Glomerular visceral epithelial cell (primary cell): ENCODE results near the gene MED13L.

ENCODE experiments used
- DNase-seq: peaks from one replicate; pipeline ENCODE4 v3.0.0-alpha.2; 2016; ENCODE audit errors: extremely low spot score

MED13L gene

DNA sequence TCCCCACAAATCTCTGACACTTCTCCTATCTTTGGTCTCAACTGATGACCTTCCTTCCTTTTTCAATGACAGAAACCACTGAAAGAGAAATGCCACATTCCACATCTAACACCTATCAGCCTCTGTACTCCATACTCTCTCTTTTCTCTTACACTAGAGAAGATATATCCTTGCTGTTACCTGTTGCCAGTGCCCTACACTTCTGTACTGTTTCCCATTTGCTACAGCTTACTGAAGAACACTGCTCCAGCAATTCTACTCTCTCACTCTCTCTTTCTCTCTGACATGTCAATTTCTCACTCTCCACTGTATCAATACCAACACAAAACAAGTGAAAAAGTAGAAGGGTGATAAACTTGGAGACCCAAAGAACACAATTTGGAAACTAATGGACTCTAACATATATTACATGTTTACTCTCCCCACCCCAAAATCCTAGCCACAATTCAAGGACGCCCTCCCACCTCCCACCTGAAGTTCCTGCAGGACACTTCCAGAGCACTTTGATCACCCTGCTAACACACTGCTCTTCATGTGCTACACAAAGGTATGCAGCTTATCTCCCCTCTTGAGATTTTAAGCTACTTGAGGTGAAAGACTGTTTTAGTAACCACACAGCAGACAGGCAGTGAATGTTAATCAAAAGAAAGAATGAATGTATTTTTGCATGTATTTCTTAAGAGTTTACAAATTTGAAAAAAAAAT is 95.0 kb downstream of the MED13L start:
- no peak for DNase-seq

DNA sequence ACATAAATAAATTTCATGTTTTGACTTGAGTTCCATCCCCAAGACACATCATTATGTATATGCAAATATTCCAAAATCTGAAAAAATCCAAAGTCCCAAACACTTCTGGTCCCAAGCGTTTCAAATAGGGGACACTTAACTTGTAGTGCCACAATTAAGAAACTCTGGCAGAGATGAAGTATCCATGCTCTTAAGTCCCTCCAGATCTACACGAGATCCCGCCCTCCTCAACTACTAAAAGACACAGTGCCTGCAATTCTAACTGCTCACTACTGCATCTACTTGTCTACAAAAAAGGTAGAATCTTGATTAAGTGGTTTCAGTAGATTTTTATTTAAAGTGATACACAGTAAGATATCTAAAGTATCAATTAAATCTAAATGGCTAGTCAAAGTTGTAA is 97.0 kb downstream of the MED13L start:
- no peak for DNase-seq

DNA sequence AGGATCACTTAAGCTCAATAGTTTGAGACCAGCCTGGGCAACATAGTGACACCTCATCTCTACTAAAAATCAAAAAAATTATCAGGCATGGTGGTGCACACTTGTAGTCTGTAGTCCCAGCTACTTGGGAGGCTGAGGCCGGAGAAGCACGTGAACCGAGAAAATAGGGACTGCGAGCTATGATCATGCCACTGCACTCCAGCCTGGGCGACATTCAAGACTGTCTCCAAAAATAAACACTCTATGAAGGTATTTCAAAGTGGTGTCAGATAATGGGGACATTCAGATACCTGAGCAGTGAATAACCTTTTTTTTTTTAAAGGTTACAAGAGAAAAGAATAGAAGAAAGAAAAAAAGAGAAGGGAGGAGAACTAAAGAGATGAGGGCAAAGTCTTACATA is 98.1 kb downstream of the MED13L start:
- no peak for DNase-seq

DNA sequence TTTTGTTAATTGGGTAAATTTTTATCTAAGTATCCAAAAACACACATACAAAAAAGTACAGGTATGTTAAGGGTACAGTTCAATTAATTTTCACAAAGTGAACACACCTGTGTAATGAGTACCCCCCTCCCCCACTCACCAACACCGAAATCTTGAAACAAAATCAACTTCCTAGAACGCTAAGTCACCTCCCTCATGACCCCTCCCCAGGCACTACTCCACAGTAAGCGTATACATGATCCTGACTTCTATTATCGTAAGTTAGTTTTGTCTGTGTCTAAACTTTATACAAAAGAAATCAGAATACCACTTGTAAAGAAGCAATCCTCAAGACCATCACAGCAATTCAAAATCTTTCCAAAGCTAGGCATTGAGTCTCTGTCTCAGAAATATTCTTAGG is 100.5 kb downstream of the MED13L start:
- no peak for DNase-seq

DNA sequence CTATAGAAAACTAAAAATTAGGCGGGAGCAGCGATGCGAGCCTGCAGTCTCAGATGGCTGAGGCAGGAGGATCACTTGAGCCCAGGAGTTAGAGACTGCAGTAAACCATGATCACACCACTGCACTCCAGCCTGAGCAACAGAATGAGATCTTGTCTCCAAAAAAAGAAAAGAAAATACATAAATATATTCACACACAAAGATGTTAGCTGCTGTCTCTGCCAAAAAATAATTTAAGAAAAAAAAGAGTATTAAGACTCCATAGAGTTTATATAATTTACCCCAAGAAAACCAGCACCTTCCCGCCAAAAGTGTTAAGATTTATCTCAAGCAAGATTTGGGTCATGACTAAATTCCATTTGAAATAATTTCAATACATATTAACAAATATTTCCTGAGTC is 102.6 kb downstream of the MED13L start:
- no peak for DNase-seq

DNA sequence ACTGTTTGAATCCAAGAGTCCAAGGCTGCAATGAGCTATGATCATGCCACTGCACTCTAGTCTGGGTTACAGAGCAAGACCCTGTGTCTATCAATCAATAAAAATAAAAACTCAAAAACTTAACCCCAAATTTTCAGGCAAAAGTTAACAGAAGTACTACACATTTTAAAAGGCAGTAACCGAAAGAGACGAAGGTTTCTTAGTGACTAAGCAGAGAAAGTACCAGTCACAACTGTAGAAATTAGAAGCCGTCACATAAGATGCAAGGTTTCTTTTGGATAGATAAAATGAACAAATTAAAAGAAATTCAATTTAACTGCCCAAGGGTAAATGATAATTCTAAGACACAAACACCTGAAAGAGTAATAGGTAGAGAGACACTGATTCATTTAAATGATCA is 103.5 kb downstream of the MED13L start:
- DNase-seq: no peak

DNA sequence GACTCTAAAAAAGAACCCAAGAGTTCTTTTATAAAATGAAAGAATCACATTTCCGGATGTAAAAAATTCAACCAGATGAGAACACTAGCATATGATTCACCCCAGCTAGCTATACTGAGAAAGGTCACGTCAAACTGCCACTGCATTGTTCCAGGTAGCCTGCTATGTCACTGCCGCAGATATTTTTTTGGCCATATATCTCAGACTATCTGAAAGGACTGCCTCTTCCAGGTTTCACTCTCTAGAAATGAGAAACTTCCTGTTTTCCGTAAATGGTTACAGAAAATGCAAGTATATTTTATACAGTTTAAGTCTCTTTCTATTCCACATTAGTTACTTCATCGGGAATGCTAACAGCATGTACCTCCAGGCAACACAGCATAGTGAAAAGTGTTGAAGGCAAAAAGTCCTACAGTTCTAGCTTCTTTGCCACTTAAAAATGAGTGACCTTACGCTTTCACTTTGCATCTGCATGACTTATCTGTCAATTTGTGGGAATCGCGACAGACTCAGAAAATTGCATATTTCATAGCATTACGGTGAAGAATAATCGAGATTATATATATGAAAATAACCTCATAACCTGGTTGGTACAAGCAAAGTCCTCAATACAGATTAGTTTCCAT is 105.2 kb downstream of the MED13L start:
- DNase-seq: no peak

DNA sequence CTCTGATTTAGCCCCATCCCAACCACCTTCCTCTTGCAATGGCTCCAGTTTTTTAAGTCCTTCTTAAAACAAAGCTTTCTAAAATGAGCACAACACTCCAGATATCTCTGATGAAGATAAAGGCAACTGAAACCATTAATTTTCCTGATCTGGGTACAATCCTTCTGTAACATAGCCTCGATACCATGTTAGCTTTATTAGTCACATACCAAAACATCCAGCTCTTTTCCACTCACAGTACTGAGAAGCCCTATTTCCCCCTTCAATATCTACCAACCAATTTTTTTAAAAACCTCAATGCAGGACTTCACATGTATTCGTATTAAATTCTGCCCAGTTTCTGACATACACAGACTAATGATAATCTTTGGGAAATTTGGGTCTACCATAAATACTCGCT is 105.9 kb downstream of the MED13L start:
- DNase-seq: no peak

DNA sequence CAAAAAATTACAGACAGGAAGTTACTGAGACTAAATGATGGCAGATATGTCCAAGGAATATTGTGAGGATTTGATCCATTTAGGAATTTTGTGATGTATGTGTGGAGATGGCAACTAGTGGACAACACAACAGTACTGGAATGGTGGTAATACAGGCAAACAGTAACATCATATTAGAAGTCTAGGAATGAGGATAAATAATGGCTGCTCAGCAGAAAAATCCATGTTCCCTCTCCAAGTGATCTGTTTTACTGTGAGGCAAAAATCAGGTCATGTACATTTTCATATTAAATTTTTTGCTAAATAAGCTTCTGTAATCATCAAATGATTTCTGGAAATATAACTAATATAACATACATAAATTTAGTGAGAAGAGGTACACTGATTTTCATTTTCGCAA is 108.4 kb downstream of the MED13L start:
- DNase-seq: no peak

DNA sequence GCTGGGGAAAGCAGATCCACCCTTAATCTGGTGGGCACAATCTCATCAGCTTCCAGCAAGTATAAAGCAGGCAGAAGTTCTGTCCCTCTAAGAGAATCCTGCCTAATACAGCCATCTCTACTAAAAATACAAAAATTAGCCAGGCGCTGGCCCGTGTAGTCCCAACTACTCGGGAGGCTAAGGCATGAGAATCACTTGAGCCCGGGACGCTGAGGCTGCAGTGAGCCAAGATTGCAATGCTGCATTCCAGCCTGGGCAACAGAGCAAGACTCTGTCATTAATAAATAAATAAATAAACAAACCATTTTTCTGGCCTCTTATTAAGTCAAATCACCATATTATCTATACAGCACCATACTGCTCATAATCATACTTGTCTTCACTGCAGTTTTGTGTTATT is 111.2 kb downstream of the MED13L start:
- no peak for DNase-seq

DNA sequence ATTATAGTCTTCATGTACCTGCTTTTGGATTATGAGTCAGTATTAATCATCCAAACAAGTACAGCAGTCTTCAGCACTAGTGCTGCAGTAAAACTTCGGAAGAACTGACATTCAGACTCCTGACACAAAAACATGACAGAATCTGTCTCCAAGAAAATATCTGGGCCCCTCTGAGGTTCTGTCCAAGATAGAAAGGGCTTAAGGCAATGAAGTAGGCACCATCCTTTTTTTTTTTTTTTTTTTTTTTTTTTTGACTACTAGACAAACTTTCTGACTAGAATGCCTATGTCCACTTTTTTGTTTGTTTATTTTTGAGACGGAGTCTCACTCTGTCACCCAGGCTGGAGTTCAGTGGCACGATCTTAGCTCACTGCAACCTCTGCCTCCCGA is 112.5 kb downstream of the MED13L start:
- DNase-seq: peak; percentile 50

DNA sequence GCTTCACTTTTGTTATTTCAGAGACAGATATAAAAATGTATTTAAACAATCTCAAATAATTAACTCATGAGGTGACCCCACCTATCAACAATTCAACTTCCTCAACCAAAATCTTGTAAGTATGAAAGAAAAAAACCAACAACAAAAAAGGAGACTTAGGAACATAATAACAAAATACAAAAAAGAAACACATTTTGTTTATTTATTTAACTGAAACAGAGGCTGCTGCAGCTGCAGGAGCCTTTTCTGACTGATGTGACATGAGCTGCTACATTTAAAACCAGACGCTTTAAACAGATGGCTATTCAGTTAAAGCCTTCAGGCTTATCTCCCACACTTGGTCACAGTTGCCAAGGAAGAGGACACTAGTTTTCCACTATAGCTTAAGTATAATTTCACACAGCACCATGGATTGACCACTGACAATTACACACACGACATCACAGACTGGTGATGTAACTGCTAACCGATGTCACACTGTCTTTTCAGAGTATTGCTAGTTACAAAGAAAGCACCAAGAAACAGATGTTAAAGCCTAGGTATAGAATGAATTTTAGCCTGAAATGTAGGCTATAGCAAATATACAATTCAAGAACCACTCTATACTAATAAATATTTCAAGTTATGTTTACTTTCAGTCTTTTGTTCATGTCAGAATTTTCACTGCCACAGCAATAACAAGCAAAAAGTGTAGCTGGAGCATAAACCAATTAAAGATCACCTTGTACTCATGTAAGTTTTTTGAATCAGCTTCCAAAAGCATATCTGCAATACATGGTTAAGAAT is 113.0 kb downstream of the MED13L start:
- DNase-seq: no peak

DNA sequence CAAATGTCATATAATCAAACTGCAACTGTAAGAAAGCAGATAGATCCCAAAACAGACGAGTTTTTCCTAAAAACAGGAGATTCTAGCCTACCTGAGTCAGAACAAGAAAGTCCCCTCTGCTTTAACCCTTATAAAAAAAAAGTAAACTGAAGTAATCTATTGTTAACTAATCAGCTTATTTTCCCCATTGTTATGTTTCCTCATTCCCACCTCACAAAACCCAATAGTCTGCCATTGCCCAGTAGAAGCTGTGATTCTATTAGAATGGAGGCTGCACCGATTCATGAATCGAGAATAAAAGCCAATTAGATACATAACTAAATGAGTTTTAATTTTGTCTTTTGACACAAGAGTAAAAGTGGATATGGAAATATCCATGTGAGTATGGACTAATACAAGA is 115.4 kb downstream of the MED13L start:
- DNase-seq: no peak

DNA sequence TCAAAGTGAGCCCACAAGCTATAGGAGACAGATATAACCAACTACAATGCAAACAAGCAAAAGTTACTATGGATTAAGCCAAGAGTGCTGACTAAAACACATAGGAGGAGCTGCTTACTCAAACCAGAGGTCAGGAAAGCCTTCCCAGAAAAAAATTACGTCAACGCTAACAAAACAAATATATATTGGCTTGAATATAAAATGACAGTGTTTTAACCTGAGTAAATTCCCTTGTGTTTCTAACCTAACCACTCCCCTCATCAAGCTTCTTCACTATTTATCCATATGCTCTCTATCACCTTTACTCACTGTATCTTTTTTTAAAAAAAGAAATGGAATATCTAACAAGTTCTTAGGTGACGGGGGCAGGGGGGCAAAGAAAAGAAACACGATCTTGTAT is 115.9 kb downstream of the MED13L start:
- DNase-seq: no peak

DNA sequence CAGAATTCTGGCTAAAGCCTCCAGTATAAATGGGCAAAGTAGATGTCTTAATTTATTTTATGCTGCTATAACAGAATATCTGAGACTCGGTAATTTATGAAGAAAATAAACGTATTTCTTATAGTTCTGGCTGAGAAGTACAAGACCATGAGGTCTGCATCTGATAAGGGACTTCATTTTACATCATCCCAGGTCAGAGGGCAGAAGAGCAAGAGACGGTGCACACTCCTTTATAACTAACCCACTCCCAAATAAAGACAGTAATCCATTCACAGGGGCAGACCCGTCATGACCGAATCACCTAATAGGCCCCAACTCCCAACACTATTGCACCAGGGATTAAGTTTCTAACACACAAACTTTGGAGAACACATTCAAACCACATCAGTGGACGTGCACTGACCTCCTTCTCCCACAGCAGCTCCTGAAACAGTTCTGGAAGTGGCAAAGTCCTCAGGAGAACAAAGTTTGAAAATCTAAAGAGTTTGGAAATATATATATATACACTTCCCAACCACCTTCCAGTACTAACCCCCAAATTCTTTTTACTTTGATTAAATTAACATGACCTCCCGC is 116.5 kb downstream of the MED13L start:
- no peak for DNase-seq

DNA sequence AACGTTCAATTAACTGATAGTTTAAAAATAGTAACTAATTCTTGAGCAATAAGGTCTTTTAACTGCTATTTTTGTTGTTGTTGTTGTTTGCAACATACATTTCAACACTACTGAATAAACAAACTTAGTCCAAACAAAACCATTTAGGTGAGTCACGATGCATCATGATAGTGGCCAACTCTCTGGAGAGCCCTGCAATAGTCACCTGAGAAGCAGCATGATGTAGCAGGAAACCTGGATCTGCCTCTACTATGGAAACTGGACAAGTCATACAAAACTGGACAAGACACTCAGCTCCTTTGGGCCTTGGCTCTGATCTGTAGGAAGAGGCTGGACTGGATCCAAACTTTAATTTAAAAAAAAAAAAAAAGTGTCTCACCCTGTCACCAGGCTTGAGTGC is 117.3 kb downstream of the MED13L start:
- no peak for DNase-seq

DNA sequence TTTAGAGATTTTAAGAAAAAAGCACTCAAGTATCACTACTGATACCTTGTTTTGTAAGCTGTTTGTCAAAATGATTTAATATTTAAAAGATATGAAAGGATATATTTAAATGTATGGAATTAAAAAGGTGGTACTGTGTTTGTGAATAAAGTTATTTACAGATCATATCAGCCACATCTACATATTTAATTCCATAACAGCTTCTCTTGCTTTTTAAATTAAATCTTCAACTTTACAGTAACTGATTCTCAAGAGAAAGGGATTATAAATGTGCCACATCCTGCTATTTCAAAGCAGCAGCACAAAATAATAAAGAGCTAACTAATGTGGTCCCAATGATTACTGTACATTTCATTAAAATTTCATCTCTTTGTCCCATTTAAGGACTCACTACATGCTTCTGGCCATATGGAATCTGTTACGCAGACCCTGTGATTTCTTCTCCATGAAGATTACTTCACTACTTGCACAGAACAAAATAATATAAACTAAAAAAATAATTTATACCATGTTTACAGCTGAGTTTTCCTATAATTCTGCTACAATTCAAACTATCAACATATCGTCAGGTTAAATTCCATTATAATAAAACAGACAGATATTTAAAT is 117.8 kb downstream of the MED13L start:
- no peak for DNase-seq

DNA sequence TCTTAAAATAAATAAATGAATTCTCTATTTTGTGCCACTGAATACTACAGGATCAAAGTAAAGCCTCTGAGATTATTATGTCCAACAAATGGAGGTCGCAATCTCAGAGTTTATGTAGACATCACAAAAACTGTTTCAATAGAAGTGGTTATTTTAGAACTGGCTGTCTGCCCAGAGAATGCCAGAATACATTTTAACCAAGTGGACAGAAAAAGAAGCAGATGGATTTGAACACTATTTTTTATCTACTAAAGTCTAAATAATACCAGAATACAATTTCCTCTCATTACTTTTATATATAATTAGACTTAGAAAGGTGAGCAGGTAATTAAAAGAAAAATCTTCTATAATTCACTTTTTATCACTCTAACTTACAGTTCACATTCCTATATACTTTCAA is 118.3 kb downstream of the MED13L start:
- no peak for DNase-seq

DNA sequence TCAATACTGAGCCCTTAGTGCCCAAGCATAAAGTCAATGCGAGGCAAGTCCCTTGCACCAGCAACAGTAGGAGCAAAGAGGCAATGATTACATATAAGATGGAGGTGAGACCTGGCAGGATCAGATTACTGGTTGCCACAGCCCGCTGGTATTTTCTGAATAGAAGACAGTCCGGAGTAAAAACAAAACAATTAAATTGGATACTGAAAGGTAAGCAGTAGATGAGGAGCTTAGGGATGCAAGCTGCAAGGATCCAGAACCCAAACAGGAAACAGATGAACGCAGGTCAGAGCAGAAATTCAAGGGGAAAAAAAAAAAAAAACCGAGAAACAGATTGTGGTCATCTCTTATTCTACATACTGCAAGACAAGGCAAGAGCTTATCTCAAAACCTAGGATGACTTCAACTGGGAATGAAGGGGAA is 119.6 kb downstream of the MED13L start:
- DNase-seq: no peak

DNA sequence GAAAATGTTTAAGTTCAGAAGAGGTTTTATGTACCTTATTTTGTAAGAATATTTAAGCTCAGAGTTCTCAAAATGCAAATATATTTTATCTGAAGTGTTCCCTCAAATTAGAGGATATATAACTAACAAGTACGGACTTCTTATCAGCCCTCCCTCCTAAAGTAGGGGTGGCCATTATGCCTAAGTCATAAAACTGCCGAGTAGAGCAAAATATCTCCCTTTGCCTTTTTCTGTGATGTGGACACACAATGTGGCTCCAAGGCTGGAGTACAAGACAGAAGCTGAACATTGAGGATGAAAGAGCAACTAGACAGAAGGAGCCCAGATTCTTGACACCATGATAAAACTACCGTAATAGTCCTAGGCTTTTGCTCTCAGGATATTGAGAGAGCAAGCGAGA is 120.9 kb downstream of the MED13L start:
- no peak for DNase-seq

DNA sequence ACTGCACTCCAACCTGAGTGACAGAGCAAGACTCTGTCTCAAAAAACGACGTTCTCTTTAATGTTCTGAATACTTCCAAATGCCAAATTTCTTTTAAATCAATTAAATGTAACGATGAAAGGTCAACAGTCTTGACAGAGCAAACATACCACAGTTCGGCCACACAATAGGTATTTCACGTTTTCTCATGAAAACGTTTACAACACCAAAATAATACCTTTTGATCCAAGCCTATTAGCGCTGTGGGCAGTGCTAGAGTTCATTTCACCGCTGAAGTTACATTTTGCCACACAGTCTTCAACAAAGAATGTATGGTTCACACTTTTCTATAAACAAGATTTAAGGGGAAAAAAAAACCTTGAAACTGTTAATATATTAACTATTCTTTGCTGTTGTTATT is 122.1 kb downstream of the MED13L start:
- no peak for DNase-seq

DNA sequence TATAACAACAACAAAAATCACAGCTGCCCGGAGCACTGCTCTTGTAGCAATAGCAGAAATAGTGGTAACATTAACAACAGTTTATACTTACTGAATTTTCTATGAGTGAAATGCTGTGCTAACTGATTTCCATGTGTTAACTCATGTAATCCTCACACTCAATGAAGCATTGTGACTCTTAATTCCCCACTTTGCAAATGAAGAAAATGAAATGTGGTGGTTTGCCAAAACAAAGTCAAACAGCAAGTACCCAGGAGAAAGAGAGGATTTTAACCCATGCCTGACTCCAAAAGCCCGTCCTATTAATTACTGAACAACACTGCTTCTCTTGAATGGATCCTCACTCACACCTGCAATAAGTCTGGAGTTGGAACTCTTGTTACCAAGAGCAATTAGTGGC is 123.5 kb downstream of the MED13L start:
- DNase-seq: no peak
